Placental epithelial cell (primary cell): ENCODE results near the gene ZNF581. TPM values are rescaled to one million over a fixed set of nuclear protein-coding genes. Genes with fewer than 3 reads are reported as not detected.

ENCODE experiments used
- total RNA-seq: library from RNA; depleted of rRNA; stranded (reverse); fragments of >200 nt; gene quantifications from 2 replicates; pipeline ENCODE4 v1.2.3, GENCODE V29; 2012

ZNF581 gene
- 33.3 and 57.3 TPM in 2 replicates for total RNA-seq

GRCh38 chr19:55643003-55643886 lies at the start of gene ZNF581:
TSS of gene ZNF581 (plus strand) at chr19:55643649. CDS start at chr19:55644572, 923 bp downstream.

GRCh38 chr19:55599468-55599841 lies 44.0 kb upstream of the ZNF581 start, which contains the start of gene FIZ1:
TSS of gene FIZ1 (minus strand) at chr19:55599517. CDS start at chr19:55597865, 1,652 bp downstream.

GRCh38 chr19:55599842-55600661 lies 43.4 kb upstream of the ZNF581 start, which contains the start of gene ZNF524:
TSS of gene ZNF524 (plus strand) at chr19:55600288. CDS start at chr19:55602113, 1,825 bp downstream.

GRCh38 chr19:55605637-55606470 lies 37.6 kb upstream of the ZNF581 start, which contains the start of gene ZNF865:
TSS of gene ZNF865 (plus strand) at chr19:55605647. CDS start at chr19:55613619, 7,972 bp downstream.

GRCh38 chr19:55624109-55625003 lies 19.1 kb upstream of the ZNF581 start, which contains the start of gene ZNF784:
TSS of gene ZNF784 (minus strand) at chr19:55624566. CDS start at chr19:55624561, 5 bp downstream.

GRCh38 chr19:55640577-55641425 lies 2.6 kb upstream of the ZNF581 start, which contains the start of gene ZNF580:
TSS of gene ZNF580 (plus strand) at chr19:55641002. CDS start at chr19:55642509, 1,507 bp downstream.

GRCh38 chr19:55647732-55648584 lies 4.5 kb downstream of the ZNF581 start, which contains the start of gene CCDC106:
TSS of gene CCDC106 (plus strand) at chr19:55648212. CDS start at chr19:55649047, 835 bp downstream.

GRCh38 chr19:55654868-55655647 lies 11.6 kb downstream of the ZNF581 start, which contains the start of gene U2AF2:
TSS of gene U2AF2 (plus strand) at chr19:55655035. CDS start at chr19:55655105, 70 bp downstream.

GRCh38 chr19:55674841-55675660 lies 31.6 kb downstream of the ZNF581 start, which contains the start of gene EPN1:
TSS of gene EPN1 (plus strand) at chr19:55675226. CDS start at chr19:55678628, 3,402 bp downstream.

Other genes starting within 250 kb of the ZNF581 start
- 30.2 and 81.9 TPM in 2 replicates for gene UBE2S, start 235.9 kb upstream of the ZNF581 start, total RNA-seq
- gene SHISA7, start 200.3 kb upstream of the ZNF581 start, total RNA-seq = not detected in 2 replicates
- 63.6 and 80.4 TPM in 2 replicates for gene ISOC2, start 182.0 kb upstream of the ZNF581 start, total RNA-seq
- gene C19orf85, start 178.9 kb upstream of the ZNF581 start, total RNA-seq = not detected in 2 replicates
- gene ZNF628, start 167.0 kb upstream of the ZNF581 start, total RNA-seq = 2.0 and 2.8 TPM in 2 replicates
- gene NAT14, start 158.5 kb upstream of the ZNF581 start, total RNA-seq = 7.7 and 10.6 TPM in 2 replicates
- 0.22 and 1.2 TPM in 2 replicates for gene SSC5D, start 155.2 kb upstream of the ZNF581 start, total RNA-seq
- not detected in 2 replicates for gene SBK2, start 106.5 kb upstream of the ZNF581 start, total RNA-seq
- not detected in 2 replicates for gene SBK3, start 98.1 kb upstream of the ZNF581 start, total RNA-seq
- gene ZNF579, start 62.8 kb upstream of the ZNF581 start, total RNA-seq = 7.1 and 7.6 TPM in 2 replicates
- gene FIZ1, start 44.1 kb upstream of the ZNF581 start, total RNA-seq = 5.1 and 8.9 TPM in 2 replicates
- 7.5 and 14.1 TPM in 2 replicates for gene ZNF524, start 43.4 kb upstream of the ZNF581 start, total RNA-seq
- 1.8 and 2.0 TPM in 2 replicates for gene ZNF865, start 38.0 kb upstream of the ZNF581 start, total RNA-seq
- gene ZNF784, start 19.1 kb upstream of the ZNF581 start, total RNA-seq = 7.5 and 11.0 TPM in 2 replicates
- gene ZNF580, start 2.6 kb upstream of the ZNF581 start, total RNA-seq = 8.1 and 10.2 TPM in 2 replicates
- gene CCDC106, start 4.6 kb downstream of the ZNF581 start, total RNA-seq = 2.8 and 7.5 TPM in 2 replicates
- 70.3 and 84.4 TPM in 2 replicates for gene U2AF2, start 11.4 kb downstream of the ZNF581 start, total RNA-seq
- 14.5 and 98.1 TPM in 2 replicates for gene EPN1, start 31.6 kb downstream of the ZNF581 start, total RNA-seq
- gene NLRP9, start 94.8 kb downstream of the ZNF581 start, total RNA-seq = not detected in 2 replicates
- gene RFPL4A, start 115.4 kb downstream of the ZNF581 start, total RNA-seq = not detected in 2 replicates
- gene RFPL4AL1, start 125.5 kb downstream of the ZNF581 start, total RNA-seq = not detected in 2 replicates
- gene NLRP11, start 188.3 kb downstream of the ZNF581 start, total RNA-seq = not detected in 2 replicates
- gene NLRP4, start 192.9 kb downstream of the ZNF581 start, total RNA-seq = not detected in 2 replicates